ENCODE data around the gene TBCK.

- TF ChIP-seq YY1 (IDR thresholded peaks at IDR 0.05; ENCODE audit: low read depth), result no peak
- no peak for TF ChIP-seq REST (IDR thresholded peaks at IDR 0.05; ENCODE audit: low read depth)
- TF ChIP-seq TEAD4 (IDR thresholded peaks at IDR 0.05), result no peak
- TF ChIP-seq, protein P1, sequence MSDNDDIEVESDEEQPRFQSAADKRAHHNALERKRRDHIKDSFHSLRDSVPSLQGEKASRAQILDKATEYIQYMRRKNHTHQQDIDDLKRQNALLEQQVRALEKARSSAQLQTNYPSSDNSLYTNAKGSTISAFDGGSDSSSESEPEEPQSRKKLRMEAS (IDR thresholded peaks at IDR 0.05), result no peak
- no peak for TF ChIP-seq EP300 (IDR thresholded peaks at IDR 0.05; ENCODE audit: borderline replicate concordance)
- TF ChIP-seq USF1 (IDR thresholded peaks at IDR 0.05), result no peak
- no peak for TF ChIP-seq TAF1 (IDR thresholded peaks at IDR 0.05; ENCODE audit: low read depth)
- TF ChIP-seq CREB1 (IDR thresholded peaks at IDR 0.05; ENCODE audit: low read depth), result no peak
- TF ChIP-seq EGR1 (IDR thresholded peaks at IDR 0.05), result no peak
- no peak for TF ChIP-seq CEBPB (IDR thresholded peaks at IDR 0.05)
- TF ChIP-seq FOXM1 (IDR thresholded peaks at IDR 0.05; ENCODE audit: borderline replicate concordance, low read depth), result no peak
- no peak for TF ChIP-seq RAD21 (IDR thresholded peaks at IDR 0.05; ENCODE audit: low read depth)
Observed at GRCh38 chr4:106079616-106080015, 236.4 kb downstream of the TBCK start.

Measured in Ishikawa (cell line).